ENCODE data around the gene TOX3. TPM values are rescaled to one million over a fixed set of nuclear protein-coding genes. Genes with fewer than 3 reads are reported as not detected.

The TOX3 gene
- polyA plus RNA-seq, 1 of the 3 experiments (the other 2 are of a cell fraction), result not detected

GRCh38 chr16:52577130-52577706 lies 30.3 kb upstream of the TOX3 start:
- TF ChIP-seq TAF1 (IDR thresholded peaks at IDR 0.05; ENCODE audit: borderline replicate concordance, low read depth, low read length), result no peak
- no peak for TF ChIP-seq SIN3A (IDR thresholded peaks at IDR 0.05; ENCODE audit: borderline replicate concordance, low read depth, low read length)
- no peak for TF ChIP-seq NFIC (IDR thresholded peaks at IDR 0.05; ENCODE audit: borderline replicate concordance)
- no peak for TF ChIP-seq RXRA (IDR thresholded peaks at IDR 0.05; ENCODE audit: borderline replicate concordance, low read depth)
- no peak for TF ChIP-seq JUND (IDR thresholded peaks at IDR 0.05)
- TF ChIP-seq MEF2A (IDR thresholded peaks at IDR 0.05; ENCODE audit: borderline replicate concordance, low read depth), result no peak
- TF ChIP-seq NRF1 (IDR thresholded peaks at IDR 0.05; ENCODE audit: low read depth, low read length), result no peak
- Histone ChIP-seq H3K27ac (ENCODE audit: low read depth in 2 of 2, low read length in 1 of 2) (no peak overlapping the region), H3K79me2 (ENCODE audit: insufficient read depth) (no peaks in the 10 kb centered on the region), H3K9me3 (no peaks in the 10 kb centered on the region), H3K9ac (no peak overlapping the region), H2AFZ (ENCODE audit: low read depth) (no peak overlapping the region), H3K4me2 (no peak overlapping the region), H3F3A (replicated peaks; ENCODE audit: insufficient read depth) (no peaks in the 10 kb centered on the region), H3K9me2 (no peaks in the 10 kb centered on the region), H4K20me1 (ENCODE audit: insufficient read depth) (no peaks in the 10 kb centered on the region), H3K4me3 (ENCODE audit: low read depth in 2 of 2, low read length in 1 of 2) (no peak overlapping the region), H3K4me1 (ENCODE audit: control insufficient read depth in 1 of 2, insufficient read depth in 2 of 2, low read depth in 1 of 2, low read length in 1 of 2) (no peaks in the 10 kb centered on the region), H3K27me3 (ENCODE audit: insufficient read depth) (no peaks in the 10 kb centered on the region), H3K36me3 (replicated peaks in 1 of 2; ENCODE audit: control insufficient read depth in 1 of 2, insufficient read depth in 2 of 2, low read length in 1 of 2) (no peaks in the 10 kb centered on the region)
- no peak for DNase-seq
- CTCF ChIA-PET, result interaction anchor here (1.0 to 1.3 kb wide), 2 partner anchors 15 to 283 kb away, joined by 3 read pairs; no protein-coding TSS in a partner anchor
- 20% methylated on average over 9 of the region's 9 CpGs for WGBS (ENCODE audit: low lambda C conversion rate)
- POLR2A ChIA-PET, result no interaction called here

- Histone ChIP-seq H4K20me1 (ENCODE audit: insufficient read depth) (no peaks in the 10 kb centered on the region), H3K4me1 (ENCODE audit: control insufficient read depth in 1 of 2, insufficient read depth in 2 of 2, low read depth in 1 of 2, low read length in 1 of 2) (no peaks in the 10 kb centered on the region), H3K4me3 (ENCODE audit: low read depth in 2 of 2, low read length in 1 of 2) (no peak overlapping the region), H2AFZ (ENCODE audit: low read depth) (no peak overlapping the region), H3K27ac (ENCODE audit: low read depth in 2 of 2, low read length in 1 of 2) (no peak overlapping the region), H3F3A (replicated peaks; ENCODE audit: insufficient read depth) (no peaks in the 10 kb centered on the region), H3K79me2 (ENCODE audit: insufficient read depth) (no peaks in the 10 kb centered on the region), H3K9me2 (no peaks in the 10 kb centered on the region), H3K9ac (no peak overlapping the region), H3K27me3 (ENCODE audit: insufficient read depth) (no peaks in the 10 kb centered on the region), H3K4me2 (no peak overlapping the region), H3K9me3 (no peaks in the 10 kb centered on the region), H3K36me3 (replicated peaks in 1 of 2; ENCODE audit: control insufficient read depth in 1 of 2, insufficient read depth in 2 of 2, low read length in 1 of 2) (no peaks in the 10 kb centered on the region)
- ChIA-PET POLR2A (no interaction called here), CTCF (no interaction called here)
- WGBS (ENCODE audit: low lambda C conversion rate), result 40% methylated on average over 7 of the region's 7 CpGs
- DNase-seq, result no peak
- TF ChIP-seq REST (IDR thresholded peaks at IDR 0.05; ENCODE audit: low read depth, low read length) (no peak), RAD21 (IDR thresholded peaks at IDR 0.05; ENCODE audit: low read length) (no peak), USF2 (IDR thresholded peaks at IDR 0.05; ENCODE audit: borderline replicate concordance, low read depth, low read length) (no peak), GABPA (IDR thresholded peaks at IDR 0.05; ENCODE audit: low read depth) (no peak), RFX5 (IDR thresholded peaks at IDR 0.05; ENCODE audit: low read length) (no peak), GATA2 (CRISPR knock-in tag; IDR thresholded peaks at IDR 0.05) (no peak), RXRA (IDR thresholded peaks at IDR 0.05; ENCODE audit: borderline replicate concordance, low read depth) (no peak), TCF12 (IDR thresholded peaks at IDR 0.05) (no peak), FOSL2 (IDR thresholded peaks at IDR 0.05; ENCODE audit: borderline replicate concordance, low read depth) (no peak), SIN3A (IDR thresholded peaks at IDR 0.05; ENCODE audit: borderline replicate concordance, low read depth, low read length) (no peak), MEF2A (IDR thresholded peaks at IDR 0.05; ENCODE audit: borderline replicate concordance, low read depth) (no peak), YY1 (IDR thresholded peaks at IDR 0.05; ENCODE audit: low read depth) (no peak), MAX (IDR thresholded peaks at IDR 0.05; ENCODE audit: low read depth) (no peak), FOXM1 (IDR thresholded peaks at IDR 0.05; ENCODE audit: low read depth) (no peak), TAF1 (IDR thresholded peaks at IDR 0.05; ENCODE audit: borderline replicate concordance, low read depth, low read length) (no peak), NRF1 (IDR thresholded peaks at IDR 0.05; ENCODE audit: low read depth, low read length) (no peak), EZH2phosphoT487 (IDR thresholded peaks at IDR 0.05; ENCODE audit: borderline replicate concordance, low read depth) (no peak), PBX3 (IDR thresholded peaks at IDR 0.05) (no peak), CHD2 (IDR thresholded peaks at IDR 0.05; ENCODE audit: low read length, partially characterized antibody) (no peak)
Measured at GRCh38 chr16:52573365-52574299, 26.7 kb upstream of the TOX3 start.
